Cortex of kidney (tissue), 1 donor: Measurements from ENCODE around the gene CHSY1.
"Not testable (repeated sequence)": the region's sequence is repeated elsewhere in the genome, so short reads cannot be mapped to it uniquely, and the experiment has no call there.

Experiments
- DNase-seq: peaks from one replicate; lab custom pipeline; 2025; lab: John Stamatoyannopoulos, UW

CHSY1 gene

GRCh38 chr15:101134780-101135179 lies 117.1 kb downstream of the CHSY1 start:
- DNase-seq = no peak

- DNase-seq = no peak
These were observed 118.0 kb downstream of the CHSY1 start for GRCh38 chr15:101133751-101134261.

GRCh38 chr15:101133181-101133460 lies 118.7 kb downstream of the CHSY1 start:
- DNase-seq = no peak

- DNase-seq = no peak
These were observed 119.3 kb downstream of the CHSY1 start for GRCh38 chr15:101132390-101133180.

GRCh38 chr15:101131489-101132389 lies 120.1 kb downstream of the CHSY1 start:
- DNase-seq = no peak

- no peak for DNase-seq
These were observed 121.9 kb downstream of the CHSY1 start for GRCh38 chr15:101129851-101130380.

- DNase-seq = no peak
These were observed 123.4 kb downstream of the CHSY1 start for GRCh38 chr15:101128221-101129015.

DNA sequence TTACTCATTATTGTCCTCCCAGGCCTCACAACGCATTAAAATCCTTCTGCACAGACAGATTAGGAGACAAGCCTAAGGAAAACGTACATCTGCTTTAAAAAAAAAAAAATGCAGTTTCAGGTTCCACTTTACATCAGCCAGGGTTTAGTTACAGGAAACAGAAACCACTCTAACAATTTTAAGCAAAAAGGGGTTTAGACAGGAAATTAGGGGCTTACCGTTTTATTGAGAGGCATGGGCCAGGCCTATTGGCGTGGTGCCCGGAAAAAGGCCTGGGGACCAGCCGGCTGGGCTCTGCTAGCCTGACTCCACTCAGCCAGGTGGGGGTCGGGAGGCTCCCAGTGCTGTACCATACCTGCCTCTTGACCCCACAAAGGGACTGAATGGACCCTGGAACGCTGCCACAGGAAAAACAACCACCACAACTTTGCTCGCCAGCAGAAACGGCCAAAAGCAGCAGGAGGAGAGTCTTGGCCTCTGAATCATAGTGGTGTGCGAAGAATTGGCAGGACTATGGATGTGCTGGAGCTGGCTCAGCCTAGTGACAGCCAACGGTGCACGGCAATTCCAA lies 124.3 kb downstream of the CHSY1 start:
- no peak for DNase-seq

DNA sequence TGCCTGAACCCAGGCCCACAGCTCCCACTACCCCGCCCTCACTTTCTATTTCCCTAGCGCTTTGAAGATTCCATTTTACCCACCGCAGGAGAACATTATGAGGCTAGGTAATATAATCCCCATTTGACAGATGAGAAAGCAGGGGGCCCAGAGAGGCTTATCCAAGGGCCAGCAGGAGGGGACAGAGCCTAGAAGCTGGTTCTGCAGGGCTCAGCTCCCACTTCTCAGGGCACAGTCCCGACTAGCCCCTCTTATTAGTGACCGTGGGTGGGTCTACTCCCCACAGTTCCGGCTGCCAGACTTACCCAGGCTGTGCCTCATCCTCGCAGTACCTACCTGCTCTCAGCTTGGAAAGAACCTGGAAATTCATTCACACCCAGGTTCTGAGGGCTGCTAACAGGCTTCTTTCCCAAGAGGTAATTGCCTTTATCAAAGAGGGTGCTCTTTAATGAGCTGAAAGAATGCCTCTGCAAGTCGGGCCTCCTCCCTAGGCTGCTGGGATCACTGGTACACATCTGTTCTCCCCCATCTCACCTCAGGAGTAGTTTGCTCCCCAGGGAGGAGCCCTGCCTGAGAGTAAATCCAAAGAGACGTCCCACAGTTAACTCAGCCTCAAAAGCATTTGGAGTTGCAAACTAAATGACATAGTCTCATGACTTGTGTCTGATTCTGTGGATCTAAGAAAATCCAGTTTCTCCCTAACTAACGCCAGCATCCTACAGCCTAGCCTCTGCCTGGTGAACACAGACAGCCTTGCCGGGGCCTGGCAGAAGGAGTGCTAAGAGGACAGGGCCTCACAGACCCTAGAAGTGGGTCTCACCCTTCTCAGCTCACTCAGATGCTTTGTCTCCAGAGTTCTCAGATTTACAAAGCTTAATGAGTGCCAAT lies 125.0 kb downstream of the CHSY1 start:
- DNase-seq = no peak

- not testable (repeated sequence) for DNase-seq
These were observed 125.9 kb downstream of the CHSY1 start for GRCh38 chr15:101125881-101126428.
